ENCODE data around the gene GTF2A1L.
"Not testable (repeated sequence)": the region's sequence is repeated elsewhere in the genome, so short reads cannot be mapped to it uniquely, and the experiment has no call there.

GTF2A1L gene

GRCh38 chr2:48607307-48608014, 10.2 kb upstream of the GTF2A1L start:
- DNase-seq (ENCODE audit: low spot score) = peak; percentile 78

- no peak for DNase-seq (ENCODE audit: low spot score)
Observed at GRCh38 chr2:48613211-48613610, 4.4 kb upstream of the GTF2A1L start.

GRCh38 chr2:48614581-48614980, 3.1 kb upstream of the GTF2A1L start:
- DNase-seq (ENCODE audit: low spot score) = not testable (repeated sequence)

GRCh38 chr2:48619526-48619925, 1.9 kb downstream of the GTF2A1L start:
- DNase-seq (ENCODE audit: low spot score) = no peak

GRCh38 chr2:48620604-48621003, 2.9 kb downstream of the GTF2A1L start:
- no peak for DNase-seq (ENCODE audit: low spot score)

- not testable (repeated sequence) for DNase-seq (ENCODE audit: low spot score)
Observed at GRCh38 chr2:48622691-48623090, 5.0 kb downstream of the GTF2A1L start.

GRCh38 chr2:48624696-48625095, 7.0 kb downstream of the GTF2A1L start:
- DNase-seq (ENCODE audit: low spot score) = no peak

- DNase-seq (ENCODE audit: low spot score) = no peak
Observed at GRCh38 chr2:48626047-48626446, 8.4 kb downstream of the GTF2A1L start.

GRCh38 chr2:48633143-48633542, 15.5 kb downstream of the GTF2A1L start:
- DNase-seq (ENCODE audit: low spot score) = no peak

GRCh38 chr2:48635786-48636185, 18.1 kb downstream of the GTF2A1L start:
- no peak for DNase-seq (ENCODE audit: low spot score)

- no peak for DNase-seq (ENCODE audit: low spot score)
Observed at GRCh38 chr2:48638261-48638660, 20.6 kb downstream of the GTF2A1L start.

- no peak for DNase-seq (ENCODE audit: low spot score)
Observed at GRCh38 chr2:48651158-48651790, 33.6 kb downstream of the GTF2A1L start.

- DNase-seq (ENCODE audit: low spot score) = no peak
Observed at GRCh38 chr2:48668992-48669391, 51.3 kb downstream of the GTF2A1L start.

- DNase-seq (ENCODE audit: low spot score) = no peak
Observed at GRCh38 chr2:48673581-48673980, 55.9 kb downstream of the GTF2A1L start.

GRCh38 chr2:48674933-48675332, 57.3 kb downstream of the GTF2A1L start:
- no peak for DNase-seq (ENCODE audit: low spot score)

- DNase-seq (ENCODE audit: low spot score) = no peak
Observed at GRCh38 chr2:48677450-48677849, 59.8 kb downstream of the GTF2A1L start.

GRCh38 chr2:48685126-48685525, 67.5 kb downstream of the GTF2A1L start:
- no peak for DNase-seq (ENCODE audit: low spot score)

GRCh38 chr2:48691935-48692691, 74.5 kb downstream of the GTF2A1L start:
- DNase-seq (ENCODE audit: low spot score) = no peak

- no peak for DNase-seq (ENCODE audit: low spot score)
Observed at GRCh38 chr2:48693066-48693465, 75.4 kb downstream of the GTF2A1L start.

GRCh38 chr2:48693645-48694044, 76.0 kb downstream of the GTF2A1L start:
- DNase-seq (ENCODE audit: low spot score) = no peak

- DNase-seq (ENCODE audit: low spot score) = no peak
Observed at GRCh38 chr2:48694149-48694548, 76.5 kb downstream of the GTF2A1L start.

GRCh38 chr2:48695991-48696390, 78.3 kb downstream of the GTF2A1L start:
- DNase-seq (ENCODE audit: low spot score) = peak; percentile 96

GRCh38 chr2:48696881-48697280, 79.2 kb downstream of the GTF2A1L start:
- DNase-seq (ENCODE audit: low spot score) = no peak

Data from pons (tissue), 1 donor.